SH-SY5Y (cell line): ENCODE data around the gene PLIN3.

ENCODE experiments used
- GATA2 ChIP-seq: IDR thresholded peaks from 2 replicates; pipeline ENCODE4 v1.6.1; 2011; ENCODE audit warnings: mild to moderate bottlenecking, low read depth, low read length
- GATA3 ChIP-seq: IDR thresholded peaks from 2 replicates; pipeline ENCODE4 v1.6.1; 2011; ENCODE audit warnings: low read depth, mild to moderate bottlenecking, low read length, moderate library complexity

PLIN3 gene

DNA sequence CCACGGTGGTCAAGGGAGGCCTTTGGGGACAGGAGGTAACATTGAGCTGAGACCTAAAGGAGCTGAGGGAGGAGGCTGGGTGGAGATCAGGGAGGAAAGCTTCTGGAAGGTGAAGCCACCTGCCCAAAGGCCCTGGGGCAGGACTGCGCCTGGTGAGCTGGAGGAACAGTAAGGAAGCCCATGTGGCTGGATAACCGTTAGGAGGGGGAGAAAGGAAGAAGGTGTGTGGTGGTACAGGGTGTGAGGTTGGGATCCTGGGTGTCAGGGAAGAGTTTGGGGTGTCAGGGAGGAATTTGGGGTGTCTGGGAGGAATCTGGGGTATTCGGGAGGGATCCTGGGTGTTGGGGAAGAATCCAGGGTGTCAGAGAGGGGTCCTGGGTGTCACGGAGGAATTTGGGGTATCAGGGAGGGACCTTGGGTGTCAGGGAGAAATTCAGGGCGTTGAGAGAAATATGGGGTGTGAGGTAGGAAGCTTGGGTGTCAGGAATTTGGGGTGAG lies 36.6 kb downstream of the PLIN3 start:
- no peak for TF ChIP-seq GATA3
- no peak for TF ChIP-seq GATA2

DNA sequence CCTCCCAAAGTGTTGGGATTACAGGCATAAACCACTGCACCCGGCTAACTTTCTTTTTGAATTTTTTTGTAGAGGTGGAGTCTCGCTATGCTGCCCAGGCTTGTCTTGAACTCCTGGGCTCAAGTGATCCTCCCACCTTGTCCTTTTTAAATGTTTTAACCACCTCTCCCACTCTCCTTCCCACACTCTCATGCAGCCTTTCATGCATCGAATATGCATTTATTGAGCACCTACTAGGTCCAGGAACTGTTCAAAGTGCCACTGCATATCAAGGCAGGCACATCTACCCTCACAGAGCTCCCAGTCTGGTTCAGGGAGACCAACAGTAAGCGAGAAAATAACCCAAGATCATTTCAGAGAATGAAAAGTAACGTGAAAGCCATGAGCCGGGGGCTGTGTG lies 37.1 kb downstream of the PLIN3 start:
- TF ChIP-seq GATA3, result no peak
- TF ChIP-seq GATA2, result no peak

DNA sequence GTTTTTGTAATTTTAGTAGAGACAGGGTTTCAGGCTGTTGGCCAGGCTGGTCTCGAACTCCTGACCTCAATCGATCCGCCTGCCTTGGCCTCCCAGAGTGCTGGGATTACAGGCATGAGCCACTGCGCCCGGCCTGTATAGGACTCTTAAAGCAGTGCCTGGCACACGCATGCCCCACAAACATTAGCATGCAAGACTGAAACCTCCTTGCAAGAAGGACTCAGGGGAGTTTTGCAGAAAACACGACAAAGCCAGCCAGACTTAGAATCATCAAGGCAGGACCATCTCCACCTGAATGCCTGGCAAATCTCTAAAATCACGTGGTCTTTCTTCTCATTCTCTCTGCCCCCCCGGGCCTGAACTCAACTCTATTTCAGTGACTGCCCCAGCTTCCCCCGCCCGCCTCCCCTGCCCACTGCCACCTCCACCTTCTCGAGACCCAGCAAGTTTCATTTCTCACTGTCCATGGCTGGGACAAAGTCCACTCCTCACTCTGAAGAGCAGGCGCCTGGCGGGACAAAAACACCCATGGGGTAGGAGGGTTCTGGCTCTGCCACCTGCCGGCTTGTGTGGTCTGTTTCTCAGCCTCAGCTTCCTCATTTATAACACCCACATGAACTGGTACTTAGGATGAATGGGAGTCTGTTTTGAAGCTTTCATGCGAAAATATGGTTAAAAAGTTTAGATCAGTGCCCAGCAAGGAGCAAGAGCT lies 38.3 kb downstream of the PLIN3 start:
- TF ChIP-seq GATA2 (no peak), GATA3 (no peak)

DNA sequence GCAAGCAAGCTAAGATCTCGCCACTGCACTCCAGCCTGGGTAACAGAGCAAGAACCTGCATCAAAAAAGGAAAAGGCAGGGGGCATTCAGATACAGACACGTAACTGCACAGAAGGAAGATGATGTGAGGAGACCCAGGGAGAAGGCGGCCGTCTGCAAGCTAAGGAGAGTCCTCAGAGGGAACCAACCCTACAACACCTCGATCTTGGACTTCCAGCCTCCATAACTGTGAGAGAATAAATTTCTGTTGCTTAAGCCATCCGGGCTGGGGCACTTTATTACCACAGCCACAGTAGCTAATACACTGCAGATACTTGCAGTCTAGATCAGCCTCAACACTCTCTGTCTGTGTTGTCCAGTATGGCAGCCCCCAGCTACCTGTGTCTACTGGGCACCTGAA lies 43.9 kb downstream of the PLIN3 start:
- TF ChIP-seq GATA3 (no peak), GATA2 (no peak)

DNA sequence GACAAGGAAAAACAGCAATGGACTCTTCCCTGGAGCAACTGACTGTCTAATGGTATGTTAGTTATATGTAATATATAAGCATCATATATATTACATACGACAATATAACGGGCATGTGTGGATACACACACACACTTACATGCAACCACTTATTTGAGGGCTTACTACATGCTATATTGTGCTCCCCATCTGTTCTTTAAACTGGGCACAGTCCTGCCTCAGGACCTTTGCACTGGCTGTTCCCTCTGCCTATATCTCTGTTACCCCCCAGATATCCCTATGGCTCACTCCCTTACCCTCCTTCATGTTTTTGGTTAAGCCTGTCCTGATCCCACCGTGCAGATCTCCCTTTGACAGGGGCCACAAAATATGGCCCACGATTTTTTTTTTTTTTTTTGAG lies 46.2 kb downstream of the PLIN3 start:
- TF ChIP-seq GATA2, result no peak
- TF ChIP-seq GATA3, result no peak

DNA sequence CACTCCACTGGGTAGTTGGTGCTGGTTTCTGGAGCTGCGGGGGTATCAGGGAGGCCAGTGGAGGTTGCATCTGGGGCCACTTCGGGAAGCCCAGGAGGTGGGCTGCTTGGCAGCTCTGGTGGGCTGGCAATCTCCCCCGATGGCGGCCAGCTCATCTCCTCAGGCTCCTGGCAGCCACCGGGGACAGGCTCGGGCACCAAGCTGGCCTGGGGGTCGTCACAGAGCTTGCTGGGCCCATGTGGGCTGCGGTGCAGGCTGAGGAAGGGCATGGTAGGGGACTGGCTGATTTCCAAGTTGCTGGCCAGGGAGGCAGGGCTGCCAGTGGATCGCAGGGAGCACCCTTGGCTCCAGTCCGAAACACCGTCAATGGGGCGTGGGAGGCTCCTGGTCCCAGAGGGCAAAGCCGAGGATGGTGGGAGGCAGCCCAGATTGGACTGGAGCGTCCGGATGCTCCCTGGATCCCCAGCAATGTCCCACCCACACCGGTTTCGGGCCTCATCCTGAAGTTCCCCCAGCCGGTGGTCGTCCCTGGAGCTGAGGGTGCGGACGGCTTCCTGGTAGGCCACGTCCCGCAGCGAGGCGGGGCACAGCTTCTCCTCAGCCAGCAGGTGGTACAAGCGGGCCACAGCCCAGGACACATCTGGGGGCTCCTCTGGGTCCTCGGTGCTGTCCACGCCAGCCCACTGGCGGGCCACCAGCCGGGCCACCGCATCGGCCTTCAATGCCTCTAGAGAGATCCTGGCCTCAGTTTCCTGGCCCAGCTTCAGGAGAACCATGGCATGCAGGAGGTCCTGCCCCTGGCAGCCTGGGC lies 49.8 kb downstream of the PLIN3 start:
- TF ChIP-seq GATA3, result no peak
- no peak for TF ChIP-seq GATA2

DNA sequence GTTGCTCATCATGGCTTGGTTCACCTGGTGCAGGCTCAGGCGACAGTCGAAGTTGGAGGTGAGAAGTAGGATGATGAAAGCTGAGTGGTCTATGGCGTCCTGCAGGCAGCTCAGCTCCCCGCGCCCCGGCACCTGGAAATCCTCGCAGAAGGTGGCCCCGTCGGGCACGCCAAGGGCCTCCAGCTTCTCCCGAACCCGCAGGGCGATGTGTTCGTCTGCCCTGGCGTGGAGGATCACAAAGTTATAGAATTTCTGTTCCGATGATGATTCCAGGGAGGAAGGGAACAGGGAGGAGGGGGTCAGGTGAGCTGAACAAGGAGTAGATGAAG lies 50.6 kb downstream of the PLIN3 start:
- TF ChIP-seq GATA2 (no peak), GATA3 (no peak)

DNA sequence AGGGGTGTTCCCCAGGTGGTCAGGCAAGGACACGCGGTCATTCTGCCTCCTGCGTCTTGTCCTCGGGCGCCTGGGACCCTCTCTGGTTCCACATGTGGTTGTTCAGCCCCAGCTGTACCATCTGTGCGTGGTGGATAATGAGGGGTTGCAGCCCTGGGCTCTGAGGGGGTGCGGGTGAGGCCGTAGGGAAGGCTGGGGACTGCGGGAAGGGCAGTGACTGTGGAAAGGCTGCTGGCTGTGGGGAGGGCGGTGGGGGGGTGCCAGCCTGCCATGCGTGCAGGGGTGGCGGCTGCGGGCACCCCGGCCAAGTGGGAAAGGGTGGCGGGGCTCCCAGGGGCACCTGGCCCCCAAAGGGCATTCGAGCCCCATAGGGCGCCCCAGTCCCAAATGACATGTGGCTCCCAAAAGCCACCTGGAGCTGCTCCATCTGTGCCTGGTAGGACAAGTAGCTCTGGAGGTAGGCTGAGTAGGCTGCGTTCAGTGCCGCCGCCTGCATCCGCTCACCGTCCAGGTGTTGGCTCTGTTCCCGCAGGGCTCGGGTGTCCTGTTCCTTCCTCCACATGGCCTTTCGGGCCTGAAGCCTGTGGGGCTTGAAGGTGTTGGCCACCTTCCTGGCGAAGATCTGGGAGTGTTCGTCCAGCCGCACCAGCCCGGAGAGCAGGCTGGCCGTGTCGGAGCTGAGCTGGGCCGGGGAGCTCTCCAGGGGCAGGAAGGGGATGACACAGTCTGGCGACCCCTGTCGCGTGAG lies 51.1 kb downstream of the PLIN3 start:
- TF ChIP-seq GATA3 (no peak), GATA2 (no peak)

DNA sequence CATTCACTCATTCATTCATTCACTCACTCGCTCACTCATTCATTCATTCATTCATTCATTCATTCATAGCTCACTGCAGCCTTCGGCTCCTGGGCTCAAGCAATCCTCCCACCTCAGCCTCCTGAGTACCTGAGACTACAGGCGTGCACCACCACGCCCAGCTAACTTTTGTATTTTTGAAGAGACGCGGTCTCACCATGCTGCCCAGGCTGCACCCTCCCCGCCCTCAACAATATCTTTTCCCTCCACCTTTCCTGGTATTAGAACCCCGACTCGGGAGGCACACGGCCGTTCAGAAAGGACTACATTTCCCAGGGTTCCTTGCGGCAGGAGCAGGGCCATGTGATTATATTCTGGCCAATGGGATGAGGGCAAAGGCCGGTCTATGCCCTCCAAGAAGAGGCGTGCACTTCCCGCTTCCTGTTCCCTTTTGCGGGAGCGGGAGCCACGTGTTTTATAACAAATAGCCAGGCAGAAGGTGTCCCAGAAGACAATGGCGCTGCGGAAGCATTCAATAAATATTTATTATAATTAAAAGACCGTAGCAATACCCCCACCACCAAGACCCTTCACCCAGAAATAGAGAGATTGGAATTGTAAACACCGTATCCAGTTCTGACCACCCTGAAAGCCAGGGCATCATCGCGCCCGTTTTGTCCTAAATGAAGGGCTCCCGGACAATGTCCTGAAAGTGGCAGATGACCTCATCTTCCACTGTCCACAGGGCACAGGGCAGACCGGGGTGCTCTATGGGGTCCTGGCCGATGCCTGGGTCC lies 51.9 kb downstream of the PLIN3 start:
- TF ChIP-seq GATA3 (no peak), GATA2 (no peak)

DNA sequence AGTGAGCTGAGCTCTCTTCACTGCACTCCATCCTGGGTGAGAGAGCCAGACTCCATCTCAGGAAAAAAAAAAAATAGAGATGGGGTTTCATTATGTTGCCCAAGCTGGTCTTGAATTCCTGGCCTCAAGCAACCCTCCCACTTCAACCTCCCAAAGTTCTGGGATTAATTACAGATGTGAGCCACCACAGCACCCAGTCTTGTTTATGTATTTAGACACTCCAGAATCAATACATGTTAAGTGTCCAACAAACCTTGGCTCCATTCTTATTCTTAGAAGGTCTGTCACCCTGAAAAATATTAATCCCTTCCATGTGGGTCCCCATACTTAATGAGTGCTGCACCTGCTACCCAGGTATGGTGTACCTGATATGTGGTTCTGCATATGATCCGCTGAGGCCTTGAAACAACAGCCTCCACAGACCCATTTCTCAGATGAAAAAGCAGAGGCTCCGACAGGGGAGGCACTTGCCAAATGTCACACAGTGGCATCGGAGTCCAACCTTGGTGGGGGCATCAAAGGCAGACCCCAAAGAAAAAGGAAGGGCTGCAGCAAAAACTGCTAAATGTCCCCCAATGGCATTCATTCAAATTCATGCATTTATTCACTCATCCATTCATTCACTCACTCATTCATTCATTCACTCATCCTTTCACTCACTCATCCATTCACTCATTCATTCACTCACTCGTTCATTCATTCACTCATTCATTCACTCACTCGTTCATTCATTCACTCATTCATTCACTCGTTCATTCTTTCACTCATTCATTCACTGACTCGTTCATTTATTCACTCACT lies 52.6 kb downstream of the PLIN3 start:
- TF ChIP-seq GATA3 (no peak), GATA2 (no peak)

DNA sequence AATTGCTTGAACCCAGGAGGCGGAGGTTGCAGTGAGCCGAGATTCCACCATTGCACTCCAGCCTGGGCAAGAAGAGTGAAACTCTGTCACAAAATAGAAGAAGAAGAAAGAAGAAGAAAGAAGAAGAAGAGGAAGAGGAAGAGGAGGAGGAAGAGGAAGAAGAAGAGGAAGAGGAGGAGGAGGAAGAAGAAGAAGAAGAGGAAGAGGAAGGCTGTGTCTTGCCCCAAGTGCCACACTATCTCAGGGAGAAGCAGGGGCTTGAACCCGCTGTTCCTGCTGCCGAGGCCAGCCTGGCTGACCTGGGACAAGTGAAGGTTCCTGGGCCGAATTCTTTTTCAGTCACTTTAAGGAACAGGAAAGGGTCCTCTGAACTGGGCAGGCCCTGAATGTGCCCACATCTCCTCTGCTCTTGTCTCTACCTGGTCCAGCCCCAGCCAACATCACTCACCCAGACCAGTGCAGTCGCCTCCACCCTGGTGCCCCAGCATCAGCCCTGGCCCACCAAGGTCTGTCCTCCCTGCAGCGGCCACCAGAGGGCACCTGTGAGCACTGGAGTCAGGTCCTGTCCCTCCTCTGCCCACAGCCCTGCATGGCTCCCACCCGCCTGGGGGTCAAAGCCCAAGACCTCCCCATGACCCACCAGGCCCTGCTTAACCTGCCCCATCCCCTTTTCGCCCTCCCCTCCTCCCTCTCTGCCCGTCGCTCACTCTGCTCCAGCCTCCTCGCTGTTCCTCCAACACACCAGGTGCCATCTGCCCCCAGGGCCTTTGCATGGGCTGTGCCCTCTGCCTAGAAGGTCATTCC lies 55.9 kb downstream of the PLIN3 start:
- TF ChIP-seq GATA3 (no peak), GATA2 (no peak)

DNA sequence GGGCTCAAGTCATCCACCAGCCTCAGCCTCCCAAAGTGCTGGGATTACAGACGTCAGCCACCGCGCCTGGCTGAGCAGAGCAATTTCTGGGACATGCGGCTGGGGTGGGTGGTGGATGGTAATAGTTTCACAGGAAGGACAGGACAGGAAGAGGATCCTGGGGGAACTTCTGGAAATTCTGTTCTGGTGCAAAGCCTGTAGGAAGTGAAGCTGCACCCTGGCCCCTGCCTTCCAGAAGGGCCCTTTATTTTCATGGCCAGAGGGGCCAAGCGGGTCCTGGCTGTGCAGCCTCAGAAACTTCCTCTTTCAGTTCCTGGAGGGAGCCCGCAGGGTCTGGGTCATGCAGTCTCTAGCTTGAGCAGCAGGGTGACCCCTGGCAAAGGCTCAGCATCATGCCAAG lies 60.3 kb downstream of the PLIN3 start:
- TF ChIP-seq GATA3 (no peak), GATA2 (no peak)
